Caki2 (cell line): ENCODE results near the gene SV2C. TPM values are rescaled to one million over a fixed set of nuclear protein-coding genes. Genes with fewer than 3 reads are reported as not detected.
"Not testable (repeated sequence)": the region's sequence is repeated elsewhere in the genome, so short reads cannot be mapped to it uniquely, and the experiment has no call there.

Experiments
- DNase-seq: peaks from one replicate; pipeline ENCODE4 v3.0.0-alpha.2; 2015; ENCODE audit warnings: low read depth
- in situ Hi-C: cut with HindIII; loops from 2 replicates; pipeline ENCODE4 v1.10.0; 2016; ENCODE audit warnings: low sequenced_read_pairs, low pct_unique_long_range_greater_than_20kb, mixed read lengths
- total RNA-seq: library from RNA; depleted of rRNA; stranded (reverse); fragments of >200 nt; shearing (Covaris generic); gene quantifications from 2 replicates; pipeline ENCODE4 v1.2.3, GENCODE V29; 2014; ENCODE audit warnings: low replicate concordance; rRNA removed

Gene SV2C, protein sequence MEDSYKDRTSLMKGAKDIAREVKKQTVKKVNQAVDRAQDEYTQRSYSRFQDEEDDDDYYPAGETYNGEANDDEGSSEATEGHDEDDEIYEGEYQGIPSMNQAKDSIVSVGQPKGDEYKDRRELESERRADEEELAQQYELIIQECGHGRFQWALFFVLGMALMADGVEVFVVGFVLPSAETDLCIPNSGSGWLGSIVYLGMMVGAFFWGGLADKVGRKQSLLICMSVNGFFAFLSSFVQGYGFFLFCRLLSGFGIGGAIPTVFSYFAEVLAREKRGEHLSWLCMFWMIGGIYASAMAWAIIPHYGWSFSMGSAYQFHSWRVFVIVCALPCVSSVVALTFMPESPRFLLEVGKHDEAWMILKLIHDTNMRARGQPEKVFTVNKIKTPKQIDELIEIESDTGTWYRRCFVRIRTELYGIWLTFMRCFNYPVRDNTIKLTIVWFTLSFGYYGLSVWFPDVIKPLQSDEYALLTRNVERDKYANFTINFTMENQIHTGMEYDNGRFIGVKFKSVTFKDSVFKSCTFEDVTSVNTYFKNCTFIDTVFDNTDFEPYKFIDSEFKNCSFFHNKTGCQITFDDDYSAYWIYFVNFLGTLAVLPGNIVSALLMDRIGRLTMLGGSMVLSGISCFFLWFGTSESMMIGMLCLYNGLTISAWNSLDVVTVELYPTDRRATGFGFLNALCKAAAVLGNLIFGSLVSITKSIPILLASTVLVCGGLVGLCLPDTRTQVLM
- not detected in 2 replicates for total RNA-seq

GRCh38 chr5:76082772-76083554, at the start of gene SV2C:
Gene SV2C (plus strand): TSS chr5:76083383. CDS start chr5:76131751, 48,368 bp downstream.
- DNase-seq: peak; percentile 53
- in situ Hi-C loops: no loop called here

DNA sequence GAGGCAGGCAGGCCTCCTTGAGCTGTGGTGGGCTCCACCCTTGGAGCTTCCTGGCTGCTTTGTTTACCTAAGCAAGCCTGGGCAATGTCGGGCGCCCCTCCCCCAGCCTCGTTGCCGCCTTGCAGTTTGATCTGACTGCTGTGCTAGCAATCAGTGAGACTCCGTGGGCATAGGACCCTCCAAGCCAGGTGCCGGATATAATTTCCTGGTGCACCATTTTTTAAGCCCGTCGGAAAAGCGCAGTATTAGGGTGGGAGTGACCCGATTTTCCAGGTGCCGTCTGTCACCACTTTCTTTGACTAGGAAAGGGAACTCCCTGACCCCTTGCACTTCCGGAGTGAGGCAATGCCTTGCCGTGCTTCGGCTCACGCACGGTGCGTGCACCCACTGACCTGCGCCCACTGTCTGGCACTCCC, 45.4 kb upstream of the SV2C start:
- DNase-seq, in situ Hi-C loops: not testable (repeated sequence)

GRCh38 chr5:76038212-76038611, 45.0 kb upstream of the SV2C start:
- in situ Hi-C loops: no loop called here
- no peak for DNase-seq

DNA sequence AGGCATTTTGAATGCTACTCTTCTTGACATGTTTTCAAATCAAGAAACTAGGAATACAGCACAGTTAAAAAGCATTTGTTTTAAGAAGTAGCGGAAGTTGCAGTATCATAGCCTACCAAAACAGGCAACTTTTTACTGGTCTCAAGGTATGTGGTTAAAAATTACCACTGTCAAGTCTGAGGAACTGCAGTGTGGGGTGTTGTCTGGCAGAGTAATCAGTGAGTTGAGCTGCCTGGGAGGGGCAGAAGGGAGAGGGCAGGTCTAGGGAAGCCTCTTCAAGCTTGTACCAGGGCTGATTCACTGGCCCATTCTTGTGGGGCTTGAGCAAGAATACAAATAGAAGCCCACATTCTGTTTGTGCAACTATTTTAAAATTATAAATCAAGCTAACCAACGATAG, 42.4 kb upstream of the SV2C start:
- in situ Hi-C loops: no loop called here
- no peak for DNase-seq

- in situ Hi-C loops: no loop called here
- peak; percentile 15 for DNase-seq
Measured at GRCh38 chr5:76041863-76042262, 41.3 kb upstream of the SV2C start.

DNA sequence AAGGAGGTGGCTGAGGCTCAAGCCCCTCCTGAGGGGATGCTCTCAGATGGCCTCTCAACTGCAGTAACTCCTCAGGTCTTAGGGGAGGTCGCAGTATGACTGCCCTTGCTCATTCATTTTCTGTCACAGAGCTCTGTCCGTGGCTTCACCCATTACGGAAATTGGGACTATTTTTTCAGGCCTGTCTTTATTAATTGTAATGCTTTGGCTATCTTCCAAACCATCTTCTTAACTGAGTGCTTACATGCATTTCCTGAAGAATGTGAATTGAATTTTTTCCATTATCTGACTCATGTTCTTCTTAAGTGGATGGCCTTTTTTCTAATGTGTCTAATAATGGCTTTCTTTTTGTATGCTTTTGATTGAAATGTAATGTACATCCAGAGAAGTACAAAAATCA, 36.4 kb upstream of the SV2C start:
- DNase-seq: no peak
- in situ Hi-C loops: no loop called here

DNA sequence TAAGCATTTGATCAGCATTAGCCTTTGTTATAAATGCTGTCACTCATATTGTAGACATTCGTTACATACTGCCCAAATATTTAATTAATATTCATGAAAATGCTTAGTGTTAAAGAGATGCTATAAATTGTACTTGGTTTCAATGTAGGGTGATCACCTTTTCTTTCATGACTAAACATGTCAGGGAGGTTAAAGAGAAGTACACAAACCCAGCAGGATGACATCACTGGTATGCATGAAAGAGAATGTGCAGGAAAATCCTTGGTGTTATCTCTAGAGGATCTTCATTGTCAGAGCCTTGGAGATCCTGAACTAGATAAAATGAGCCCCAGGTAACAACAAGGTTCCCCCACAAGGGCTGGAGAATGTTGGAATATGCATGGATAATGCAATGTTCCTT, 33.0 kb upstream of the SV2C start:
- DNase-seq: no peak
- in situ Hi-C loops: no loop called here

- in situ Hi-C loops: no loop called here
- DNase-seq: no peak
Measured at GRCh38 chr5:76062502-76063041, 20.6 kb upstream of the SV2C start.

DNA sequence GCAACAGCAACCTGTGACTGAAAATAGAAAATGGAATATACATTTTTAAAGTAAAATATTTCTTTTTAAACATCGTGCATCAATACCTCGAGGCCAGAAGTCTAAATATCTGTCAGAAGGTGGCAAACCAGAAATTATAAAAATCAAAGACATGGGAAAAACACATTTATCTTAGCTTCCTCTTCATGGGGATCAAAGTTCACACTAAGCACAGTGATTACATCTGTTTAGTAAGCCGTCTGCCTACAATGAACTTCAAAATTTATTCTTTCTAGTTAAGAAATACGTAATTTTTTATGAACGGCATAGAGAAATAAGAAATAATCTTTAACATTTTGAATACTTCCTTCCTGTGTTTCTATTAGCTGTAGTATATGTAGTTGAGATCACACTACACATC, 17.9 kb upstream of the SV2C start:
- no peak for DNase-seq
- in situ Hi-C loops: no loop called here

DNA sequence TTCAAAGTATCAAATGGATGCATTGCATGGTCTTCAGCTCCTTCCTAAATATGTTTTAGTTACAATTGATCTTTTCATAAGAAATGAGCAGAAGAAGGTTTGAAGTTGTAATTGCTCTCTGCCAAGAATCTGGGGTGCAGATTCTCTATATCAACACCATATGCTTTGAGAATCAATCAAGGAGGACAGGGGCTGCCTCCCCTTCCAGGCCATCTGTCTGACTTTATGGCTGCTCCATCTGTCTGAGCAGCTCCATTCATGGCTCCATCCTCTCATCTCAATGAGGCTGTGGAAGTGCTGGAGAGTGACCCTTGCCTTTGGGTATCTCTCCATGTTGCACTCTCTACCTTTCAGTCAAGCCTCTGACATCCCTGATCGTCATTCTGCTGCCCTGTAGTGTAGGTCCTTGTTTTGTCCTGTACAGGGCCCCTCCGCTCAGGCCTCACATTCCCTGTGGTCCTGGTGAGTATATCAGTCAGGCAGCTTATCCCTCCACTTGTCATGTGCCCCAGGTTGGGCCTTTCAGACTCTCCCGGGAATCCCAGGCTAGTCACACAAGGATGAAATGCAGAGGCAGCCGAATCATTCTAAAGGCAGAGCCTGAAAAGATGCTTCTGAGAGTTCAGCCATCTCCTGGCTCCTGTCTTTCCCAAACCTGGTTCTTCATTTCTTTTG, 14.0 kb upstream of the SV2C start:
- in situ Hi-C loops: no loop called here
- DNase-seq: no peak

DNA sequence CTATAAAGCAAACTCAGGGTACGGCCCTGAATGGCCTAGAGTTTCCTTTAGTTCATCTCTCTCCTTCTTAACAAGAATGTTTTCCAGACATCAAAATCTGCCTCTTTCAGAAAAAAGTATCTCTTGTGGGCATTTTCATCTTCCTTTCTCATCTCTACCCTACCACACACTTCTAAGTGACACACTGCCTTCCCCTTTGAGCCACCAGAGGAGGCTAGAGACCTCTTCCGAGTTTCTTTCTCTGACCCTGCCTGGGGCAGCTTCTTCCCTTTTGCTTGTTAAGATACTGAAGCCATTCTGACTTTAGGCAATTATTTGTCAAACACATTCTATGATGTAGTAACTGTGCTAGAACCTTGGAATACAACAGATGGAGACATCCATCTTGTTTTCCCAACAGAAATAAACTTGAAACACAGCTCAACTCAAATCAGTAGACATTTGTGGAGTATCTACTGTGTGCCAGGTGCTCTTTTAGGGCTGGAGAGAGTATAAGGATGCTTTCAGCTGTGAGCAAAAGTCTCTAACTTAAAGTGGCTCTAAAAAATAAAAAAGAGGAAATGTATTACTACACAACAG, 8.6 kb upstream of the SV2C start:
- in situ Hi-C loops: no loop called here
- no peak for DNase-seq

GRCh38 chr5:76081811-76082771, 1.1 kb upstream of the SV2C start:
- no peak for DNase-seq
- in situ Hi-C loops: no loop called here

DNA sequence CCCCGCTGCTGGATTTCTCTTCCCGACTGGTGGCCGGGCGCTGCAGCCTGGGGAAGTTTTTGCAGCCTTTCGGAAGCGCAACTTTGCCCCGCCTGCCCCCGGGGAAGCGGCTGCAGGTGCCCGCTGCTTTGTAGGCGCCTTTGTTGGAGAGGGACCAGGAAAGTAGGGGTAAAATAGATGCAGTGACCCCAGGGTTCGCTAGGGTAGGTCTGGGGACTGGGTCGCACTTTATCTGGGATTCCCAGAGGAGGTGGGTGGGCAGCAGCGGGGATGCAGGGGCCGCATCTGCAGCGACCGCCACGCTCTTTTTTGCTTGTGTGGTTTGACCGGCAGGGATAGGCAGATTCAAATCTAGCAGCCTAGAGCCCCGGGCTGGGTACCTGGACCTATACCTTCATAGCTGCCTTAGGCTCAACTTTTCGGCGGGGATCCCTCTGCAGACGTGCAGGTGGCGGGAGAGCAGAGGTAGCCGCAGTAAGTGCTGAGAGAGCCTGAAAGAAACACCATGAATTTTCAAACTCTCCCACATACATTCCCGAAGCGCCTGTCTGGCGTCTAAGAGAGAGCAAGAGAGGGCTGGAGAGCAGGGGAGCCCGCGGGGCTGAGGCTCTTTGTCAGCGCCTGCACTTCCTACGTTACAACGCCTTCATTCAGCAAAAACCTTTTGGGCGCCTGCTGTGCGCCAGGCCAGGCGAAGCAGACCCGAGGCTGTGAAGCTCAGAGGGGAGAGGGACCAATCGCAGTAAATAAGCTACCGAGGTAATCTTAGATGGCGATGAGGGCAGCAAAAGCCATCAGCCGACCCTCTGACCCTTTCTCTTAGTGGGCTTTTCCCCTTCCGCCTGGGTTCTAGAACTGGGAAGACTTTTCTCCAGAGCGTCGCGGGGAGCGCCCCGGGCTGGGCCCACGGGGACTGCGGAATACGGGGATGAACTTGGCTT, 642 bp downstream of the SV2C start:
- in situ Hi-C loops: no loop called here
- no peak for DNase-seq

DNA sequence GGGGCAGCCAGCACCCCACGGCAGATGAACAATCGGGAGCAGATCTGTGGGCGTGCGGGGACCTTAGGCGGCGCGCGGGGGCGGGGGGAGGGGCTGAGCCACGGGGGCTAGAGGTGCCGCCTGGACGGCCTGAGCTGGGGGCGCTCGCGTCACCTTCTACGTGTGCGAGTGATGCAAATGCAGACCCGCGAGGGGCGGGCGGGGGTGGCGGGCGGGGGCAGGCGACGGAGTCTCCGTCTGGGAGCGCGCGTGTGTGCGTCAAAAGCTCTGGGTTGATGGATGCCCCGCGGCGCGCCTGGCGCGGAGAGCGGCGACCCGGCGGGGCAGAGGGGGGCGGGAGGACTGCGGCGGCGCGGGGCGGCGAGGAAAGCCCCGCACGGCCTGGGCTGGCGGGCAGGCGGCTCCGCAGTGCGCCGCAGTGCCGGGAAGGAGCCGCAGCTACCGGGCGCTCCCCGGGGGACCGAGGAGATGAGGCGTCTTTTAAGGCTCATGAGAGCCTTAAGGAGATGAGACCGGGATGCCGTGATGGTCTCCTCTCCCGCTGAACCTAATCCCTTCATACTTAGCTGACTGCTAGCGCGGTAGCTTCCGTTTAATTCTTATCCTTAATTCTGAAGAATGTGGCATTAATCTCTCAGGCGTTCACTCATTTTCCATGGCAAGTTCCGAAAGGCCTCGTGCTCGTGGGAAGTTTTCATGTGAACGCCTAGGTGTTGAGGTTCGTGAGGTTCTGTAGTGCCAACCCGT, 1.5 kb downstream of the SV2C start:
- in situ Hi-C loops: no loop called here
- DNase-seq: no peak

- in situ Hi-C loops: no loop called here
- no peak for DNase-seq
Measured at GRCh38 chr5:76085243-76085579, 2.0 kb downstream of the SV2C start.
